DOHH2 (cell line): ENCODE data around the gene ZFYVE19.

ENCODE experiments used
- H3F3A ChIP-seq: fragments of 200-600 bp; sonication (generic), shearing (Covaris generic); 2 replicates; pipeline ENCODE4 v1.6.0; 2016; ENCODE audit warnings: antibody characterized with exemption, mild to moderate bottlenecking; ENCODE audit not compliant: control insufficient read depth, insufficient read depth
- H3K27ac ChIP-seq: fragments of 200-600 bp; sonication (generic); 2 replicates; pipeline ENCODE4 v1.5.1; 2014; ENCODE audit warnings: low read depth, mild to moderate bottlenecking, low read length, moderate library complexity
- H3K27me3 ChIP-seq: fragments of 200-600 bp; sonication (generic); 2 replicates; pipeline ENCODE4 v1.6.1; 2014; ENCODE audit warnings: mild to moderate bottlenecking, low read length, mixed read lengths; ENCODE audit not compliant: control insufficient read depth
- H3K36me3 ChIP-seq: fragments of 200-600 bp; sonication (generic); 2 replicates; pipeline ENCODE4 v1.6.1; 2014; ENCODE audit warnings: mild to moderate bottlenecking, low read length, moderate library complexity, mixed read lengths; ENCODE audit not compliant: control insufficient read depth
- H3K4me1 ChIP-seq: fragments of 200-600 bp; sonication (generic); 2 replicates; pipeline ENCODE4 v1.6.1; 2014; ENCODE audit warnings: mild to moderate bottlenecking, low read length, mixed read lengths; ENCODE audit not compliant: control insufficient read depth
- H3K4me2 ChIP-seq: fragments of 200-600 bp; sonication (generic); 2 replicates; pipeline ENCODE4 v1.6.0; 2014; ENCODE audit warnings: mild to moderate bottlenecking, low read length, moderate library complexity
- H3K4me3 ChIP-seq: fragments of 200-600 bp; sonication (generic); 2 replicates; pipeline ENCODE4 v1.5.1; 2014; ENCODE audit warnings: mild to moderate bottlenecking, low read length, mixed read lengths
- H3K79me2 ChIP-seq: fragments of 200-600 bp; sonication (generic); 2 replicates; pipeline ENCODE4 v1.6.1; 2014; ENCODE audit warnings: mild to moderate bottlenecking, low read length, mixed read lengths; ENCODE audit not compliant: control insufficient read depth
- H3K9me2 ChIP-seq: fragments of 200-600 bp; sonication (generic); replicated peaks from 2 replicates; pipeline ENCODE4 v1.6.1; 2014; ENCODE audit warnings: mild to moderate bottlenecking, low read length, mixed read lengths; ENCODE audit not compliant: control insufficient read depth
- H3K9me3 ChIP-seq: fragments of 200-600 bp; sonication (generic); 2 replicates; pipeline ENCODE4 v1.6.1; 2014; ENCODE audit warnings: antibody characterized with exemption, low read length, mixed read lengths; ENCODE audit not compliant: control insufficient read depth, insufficient read depth
- H4K20me1 ChIP-seq: fragments of 200-600 bp; sonication (generic); 2 replicates; pipeline ENCODE4 v1.6.0; 2014; ENCODE audit warnings: low read depth, mild to moderate bottlenecking, antibody characterized with exemption, low read length, moderate library complexity; ENCODE audit not compliant: control insufficient read depth, insufficient read depth
- CTCF ChIP-seq: fragments of 200-600 bp; sonication (generic); IDR thresholded peaks from one replicate; pipeline ENCODE4 v1.5.1; 2014; ENCODE audit warnings: antibody characterized with exemption, mild to moderate bottlenecking, low read depth, low read length; ENCODE audit not compliant: poor library complexity, severe bottlenecking
- EZH2phosphoT487 ChIP-seq: fragments of 200-600 bp; sonication (generic); IDR thresholded peaks from 2 replicates; pipeline ENCODE4 v1.6.1; 2017; ENCODE audit warnings: borderline replicate concordance, mild to moderate bottlenecking, antibody characterized with exemption, low read length, moderate library complexity, mixed read lengths

ZFYVE19 gene

GRCh38 chr15:40789119-40789518 lies 17.8 kb upstream of the ZFYVE19 start:
- no peaks in the 10 kb centered on the region for H3K9me3 ChIP-seq
- H3K9me2 ChIP-seq: no peaks in the 10 kb centered on the region
- 0 out of 2 replicates have a peak, but pooled peaks cover 4% of the 10 kb centered on the region for H4K20me1 ChIP-seq
- TF ChIP-seq CTCF: no peak
- H3K4me2 ChIP-seq: no peak overlapping the region
- no peak overlapping the region for H3K4me3 ChIP-seq
- 0 out of 2 replicates have a peak, but pooled peaks cover 2% of the 10 kb centered on the region for H3K36me3 ChIP-seq
- H3K79me2 ChIP-seq: peaks cover 19% of the 10 kb centered on the region
- no peaks in the 10 kb centered on the region for H3F3A ChIP-seq
- H3K27ac ChIP-seq: no peak overlapping the region
- no peaks in the 10 kb centered on the region for H3K4me1 ChIP-seq
- H3K27me3 ChIP-seq: no peaks in the 10 kb centered on the region

- H4K20me1 ChIP-seq: 0 out of 2 replicates have a peak, but pooled peaks cover 4% of the 10 kb centered on the region
- TF ChIP-seq EZH2phosphoT487 (no peak), CTCF (no peak)
- peaks cover 20% of the 10 kb centered on the region for H3K79me2 ChIP-seq
- no peaks in the 10 kb centered on the region for H3K9me3 ChIP-seq
- H3K27me3 ChIP-seq: no peaks in the 10 kb centered on the region
- H3K4me3 ChIP-seq: no peak overlapping the region
- no peak overlapping the region for H3K4me2 ChIP-seq
- H3K27ac ChIP-seq: no peak overlapping the region
- 0 out of 2 replicates have a peak, but pooled peaks cover 2% of the 10 kb centered on the region for H3K36me3 ChIP-seq
- no peaks in the 10 kb centered on the region for H3K4me1 ChIP-seq
- H3F3A ChIP-seq: no peaks in the 10 kb centered on the region
- H3K9me2 ChIP-seq: no peaks in the 10 kb centered on the region
Measured at GRCh38 chr15:40789999-40790398, 16.9 kb upstream of the ZFYVE19 start.

- Histone ChIP-seq H3K4me1 (no peaks in the 10 kb centered on the region), H3F3A (no peaks in the 10 kb centered on the region), H3K4me2 (no peak overlapping the region), H3K9me2 (no peaks in the 10 kb centered on the region), H3K36me3 (0 out of 2 replicates have a peak, but pooled peaks cover 2% of the 10 kb centered on the region), H4K20me1 (0 out of 2 replicates have a peak, but pooled peaks cover 4% of the 10 kb centered on the region), H3K9me3 (no peaks in the 10 kb centered on the region), H3K27ac (no peak overlapping the region), H3K4me3 (no peak overlapping the region), H3K79me2 (peaks cover 23% of the 10 kb centered on the region), H3K27me3 (no peaks in the 10 kb centered on the region)
- TF ChIP-seq CTCF: no peak
- TF ChIP-seq EZH2phosphoT487: no peak
Measured at GRCh38 chr15:40790718-40791117, 16.2 kb upstream of the ZFYVE19 start.

- Histone ChIP-seq H3K9me3 (no peaks in the 10 kb centered on the region), H3K4me1 (no peaks in the 10 kb centered on the region), H3K9me2 (no peaks in the 10 kb centered on the region), H3K27ac (no peak overlapping the region), H3K27me3 (no peaks in the 10 kb centered on the region), H3K4me3 (no peak overlapping the region), H4K20me1 (0 out of 2 replicates have a peak, but pooled peaks cover 4% of the 10 kb centered on the region), H3K36me3 (0 out of 2 replicates have a peak, but pooled peaks cover 2% of the 10 kb centered on the region), H3F3A (no peaks in the 10 kb centered on the region), H3K79me2 (peaks cover 19% of the 10 kb centered on the region), H3K4me2 (no peak overlapping the region)
- TF ChIP-seq EZH2phosphoT487 (no peak), CTCF (no peak)
Measured at GRCh38 chr15:40792394-40792793, 14.5 kb upstream of the ZFYVE19 start.
